Suprapubic skin (tissue), 4 donors: ENCODE results near the gene GNB1.

Experiments
- CTCF ChIP-seq, 2 donors: fragments of 200-600 bp in 1 of 2; fragments of 450-650 bp in 1 of 2; sonication (generic) in 1 of 2; IDR thresholded peaks; one replicate each; pipeline ENCODE4 v1.5.1; 2016 to 2019; ENCODE audit warnings: antibody characterized with exemption in 2 of 2, mild to moderate bottlenecking in 1 of 2, moderate library complexity in 1 of 2
- POLR2A ChIP-seq, 2 donors: fragments of 450-650 bp; IDR thresholded peaks; one replicate each; pipeline ENCODE4 v1.6.1; 2017; ENCODE audit warnings: antibody characterized with exemption in 2 of 2, mild to moderate bottlenecking in 2 of 2, moderate library complexity in 2 of 2
- POLR2AphosphoS5 ChIP-seq, 3 donors: sonication (generic); formaldehyde crosslinking; IDR thresholded peaks; one replicate each; pipeline ENCODE4 v1.6.1; 2017; ENCODE audit warnings: antibody characterized with exemption in 3 of 3

DNA sequence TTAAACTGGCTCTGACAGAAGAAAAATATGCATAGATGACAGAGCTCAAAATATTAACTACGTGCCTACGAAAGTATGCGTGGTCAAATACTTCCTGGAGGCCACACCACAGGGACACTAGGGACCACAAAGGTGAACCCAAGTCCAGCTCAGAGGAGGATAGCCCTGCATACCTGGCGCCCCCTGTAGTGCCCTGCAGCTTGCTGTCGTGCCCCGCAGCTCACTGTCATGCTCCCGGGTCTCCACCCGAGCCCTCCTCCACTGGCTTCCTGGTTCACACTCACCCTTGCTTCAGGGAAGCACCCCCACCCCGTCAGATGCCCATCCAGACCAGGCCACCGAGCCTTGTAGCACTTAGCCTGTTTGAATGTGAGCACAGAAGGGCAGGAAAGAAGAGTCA lies 95.9 kb downstream of the GNB1 start:
- no peak for TF ChIP-seq CTCF (IDR thresholded peaks at IDR 0.05)
- TF ChIP-seq POLR2AphosphoS5 (IDR thresholded peaks at IDR 0.05): no peak
- no peak for TF ChIP-seq POLR2A (IDR thresholded peaks at IDR 0.05)
